Left lobe of liver (tissue), 2 donors: Measurements from ENCODE around the gene PDILT. TPM values are rescaled to one million over a fixed set of nuclear protein-coding genes. Genes with fewer than 3 reads are reported as not detected.
"Not testable (repeated sequence)": the region's sequence is repeated elsewhere in the genome, so short reads cannot be mapped to it uniquely, and the experiment has no call there.

ENCODE experiments used
- ATAC-seq: fragments of 200-7000 bp; cut with Tn5 transposase; one replicate; pipeline ENCODE4 v1.9.1; 2020; ENCODE audit warnings: mild to moderate bottlenecking, moderate library complexity
- DNase-seq: peaks from one replicate; pipeline ENCODE4 v3.0.0-alpha.2; 2020; ENCODE audit warnings: low spot score
- total RNA-seq: library from RNA; stranded (reverse); gene quantifications from one replicate; pipeline ENCODE4 v1.2.1, GENCODE V29; 2021
- donor health status: DM: no; HTN: no; CAD: no; lungs with moderate emphysema.
- donor health status: DM: no; HTN: yes; CAD: no.

The PDILT gene
- total RNA-seq, 1 donor from 2014 or later: not detected

DNA sequence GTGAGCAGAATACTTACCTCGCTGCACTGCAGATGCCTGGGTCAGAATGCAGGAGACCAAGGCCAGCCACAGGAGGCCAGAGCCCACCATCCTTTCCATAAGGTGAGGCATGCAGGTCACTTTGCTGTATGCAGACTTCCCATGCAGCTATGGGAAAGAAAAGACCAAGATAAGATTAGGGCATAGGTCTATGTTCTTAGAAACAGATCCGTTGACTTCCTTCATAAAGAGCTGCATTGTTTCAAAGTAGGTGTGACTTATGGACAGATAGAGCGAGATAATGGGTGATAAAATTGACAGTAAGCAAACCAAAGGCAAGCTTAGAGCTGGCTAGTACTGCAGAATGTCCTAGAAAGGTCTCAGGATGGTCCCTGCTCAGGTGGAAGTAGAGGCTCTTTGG, 78.2 kb downstream of the PDILT start:
- no peak for DNase-seq
- no peak for ATAC-seq

DNA sequence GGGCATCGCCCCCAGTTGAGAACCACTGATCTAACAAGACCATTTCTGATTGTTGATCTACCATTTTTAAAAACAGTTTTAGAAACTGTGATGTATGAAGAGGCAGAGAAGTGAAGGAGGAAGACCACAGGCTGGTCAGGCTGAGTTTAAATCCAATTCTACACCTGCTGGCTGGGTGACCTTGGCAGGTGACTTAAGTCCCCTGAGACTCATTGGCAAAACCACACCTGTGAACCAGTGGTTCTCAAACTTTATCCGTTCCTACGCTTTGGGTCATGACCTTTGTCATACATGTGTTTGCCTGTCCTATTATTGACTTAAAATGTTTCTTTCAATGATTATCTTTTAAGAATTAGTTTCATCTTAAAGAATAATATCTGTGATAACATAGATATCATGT, 79.5 kb downstream of the PDILT start:
- no peak for DNase-seq

DNA sequence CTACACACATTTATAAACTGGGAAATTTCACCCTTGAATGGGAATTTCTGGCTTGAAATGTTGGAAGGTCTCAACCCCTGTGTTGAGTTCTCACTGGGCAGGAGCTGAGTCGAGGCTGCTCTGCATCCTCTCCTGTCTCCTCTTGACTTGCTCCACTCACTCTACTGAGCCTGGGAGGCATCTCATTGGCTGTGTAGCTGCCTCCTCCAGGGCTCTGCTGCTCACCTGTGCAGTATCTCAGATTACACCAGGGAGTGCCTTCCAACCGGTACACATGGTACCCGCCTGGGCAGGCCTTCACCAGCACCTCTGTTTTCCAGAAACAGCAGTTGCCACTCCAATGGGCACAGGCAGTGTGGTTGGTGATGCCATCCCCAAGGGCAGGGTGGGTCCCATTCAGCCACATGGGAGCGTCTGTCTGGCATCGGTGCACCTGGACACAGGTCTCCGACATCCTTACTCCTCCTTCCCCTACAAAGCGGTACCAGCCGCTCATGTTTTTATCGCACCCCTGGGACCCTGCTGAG, 80.9 kb downstream of the PDILT start:
- DNase-seq (no peak), ATAC-seq (no peak)

More for the DNA sequence above, 79.5 kb downstream of the PDILT start:
- ATAC-seq: no peak

DNA sequence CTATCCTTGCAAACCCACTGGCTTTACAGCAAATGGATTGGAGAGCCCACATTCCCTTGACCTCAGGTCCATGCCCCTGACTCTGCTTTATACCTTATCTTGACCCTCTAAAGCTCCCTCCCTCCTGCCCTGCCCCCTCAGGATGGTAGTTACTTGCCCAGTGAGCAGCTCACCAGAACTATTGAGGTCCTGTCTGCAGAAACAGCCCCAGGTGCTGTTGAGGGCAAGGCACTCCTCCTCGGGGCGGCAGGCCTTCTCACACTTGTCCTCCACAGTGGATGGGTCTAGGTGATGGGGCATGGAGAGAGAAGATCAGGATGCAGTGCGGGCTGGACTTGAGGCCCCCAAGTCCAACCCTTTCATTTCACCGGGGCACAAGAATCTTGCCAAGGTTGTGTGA, 81.8 kb downstream of the PDILT start:
- ATAC-seq: no peak
- DNase-seq: no peak

DNA sequence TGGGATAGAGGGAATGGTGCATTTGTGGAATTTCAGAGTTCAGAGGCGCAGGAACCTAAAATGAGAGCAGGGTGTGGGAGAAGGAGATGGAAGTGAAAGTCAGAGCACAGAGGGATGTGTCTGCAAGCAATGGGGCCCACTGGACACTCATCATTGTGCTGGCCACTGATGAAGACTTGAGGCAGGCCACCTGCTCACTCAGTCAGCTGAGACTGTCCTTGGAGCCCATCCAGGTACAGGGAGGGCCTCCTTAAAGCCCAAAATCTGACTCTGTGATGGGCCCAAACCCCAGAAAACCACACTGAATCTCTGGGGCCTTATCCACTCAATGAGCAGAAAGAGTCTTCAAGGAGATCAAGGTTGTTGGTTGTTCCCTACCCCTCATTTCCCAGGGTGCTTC, 82.9 kb downstream of the PDILT start:
- ATAC-seq (no peak), DNase-seq (no peak)

DNA sequence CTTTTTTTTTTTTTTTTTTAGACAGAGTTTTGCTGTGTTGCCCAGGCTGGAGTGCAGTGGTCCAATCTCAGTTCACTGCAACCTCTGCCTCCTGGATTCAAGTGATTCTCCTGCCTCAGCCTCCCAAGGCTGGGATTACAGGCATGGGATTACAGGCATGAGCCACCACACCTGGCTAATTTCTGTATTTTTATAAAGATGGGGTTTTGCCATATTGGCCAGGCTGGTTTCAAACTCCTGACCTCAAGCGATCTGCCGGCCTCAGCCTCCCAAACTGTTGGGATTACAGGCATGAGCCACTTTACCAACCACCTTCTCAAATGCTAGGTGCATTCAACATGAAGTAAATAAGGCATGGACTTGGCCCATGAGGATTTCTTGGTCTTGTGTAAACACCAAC, 83.5 kb downstream of the PDILT start:
- ATAC-seq, DNase-seq: not testable (repeated sequence)

DNA sequence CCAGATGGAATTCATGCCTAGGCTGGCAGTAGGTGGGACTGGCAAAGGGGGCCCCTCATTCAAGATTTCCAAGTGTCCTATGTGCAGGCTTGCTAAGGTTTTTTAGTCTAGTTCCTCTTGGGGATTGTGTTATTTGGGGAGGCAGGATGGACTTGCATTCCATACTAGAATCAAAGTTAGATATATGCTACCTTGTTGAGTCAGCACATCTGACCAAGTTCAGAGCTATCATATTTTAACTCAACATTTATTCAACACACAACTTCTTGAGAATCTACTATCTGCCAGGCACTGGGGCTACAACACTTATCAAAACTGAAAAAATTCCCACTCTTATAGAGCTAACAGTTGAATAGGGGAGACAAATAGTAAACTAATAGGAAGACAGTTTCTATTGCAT, 83.9 kb downstream of the PDILT start:
- ATAC-seq: no peak
- DNase-seq: no peak

DNA sequence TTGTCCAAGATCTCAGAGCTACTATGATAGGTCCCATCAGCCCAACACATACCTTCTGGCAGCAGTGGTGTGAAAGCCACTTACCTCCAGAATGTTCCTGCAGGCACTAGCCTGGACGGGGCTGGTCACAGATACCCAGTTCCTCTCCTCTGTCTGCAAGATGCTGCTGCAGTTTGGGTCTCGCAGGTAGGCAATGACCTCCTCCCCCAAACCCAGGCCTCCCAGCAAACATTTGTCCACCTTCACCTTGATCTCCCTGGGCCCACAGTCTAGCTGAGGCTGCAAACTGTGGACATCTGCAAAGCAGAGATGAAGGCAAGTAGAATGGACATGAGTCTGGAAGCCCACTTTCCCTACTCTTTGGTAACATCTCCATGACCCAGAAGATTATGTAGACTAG, 84.4 kb downstream of the PDILT start:
- DNase-seq: no peak
- ATAC-seq: no peak

DNA sequence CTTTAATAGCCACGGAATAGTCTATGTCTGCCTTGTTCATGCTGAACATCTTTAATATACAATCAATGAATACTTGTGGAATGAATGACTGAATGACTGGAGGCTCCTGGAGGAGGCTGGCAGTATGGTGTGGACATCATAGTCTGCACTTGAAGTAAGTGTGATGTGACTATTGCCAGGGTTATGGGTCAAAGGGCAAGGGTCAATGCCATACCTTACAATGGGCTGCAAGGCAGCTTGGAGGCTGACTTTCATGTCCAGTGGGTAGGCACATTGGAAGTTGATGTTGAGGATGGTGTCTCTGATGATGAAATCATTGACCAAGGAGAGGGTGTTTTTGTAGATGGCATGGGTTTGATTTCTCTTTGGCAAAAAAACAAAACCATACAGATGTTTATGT, 85.1 kb downstream of the PDILT start:
- no peak for ATAC-seq

DNA sequence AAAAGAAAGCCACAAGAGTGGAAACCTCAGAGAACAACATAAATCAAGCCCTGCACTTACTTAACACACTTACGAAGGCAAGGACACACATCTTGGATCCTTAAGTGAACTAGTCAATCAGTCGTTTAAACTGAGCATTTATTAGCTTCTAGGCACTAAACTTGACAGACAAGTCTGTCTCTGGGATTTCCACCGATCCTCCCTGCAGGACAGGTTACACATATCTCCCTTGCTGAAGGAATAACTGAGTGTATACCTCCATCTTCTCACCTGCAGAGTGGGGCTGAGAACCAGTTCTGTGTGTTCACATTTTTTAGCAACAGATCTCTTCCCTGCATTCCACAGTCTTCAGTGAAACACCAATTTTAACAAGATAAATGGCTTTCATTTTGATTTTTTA, 86.1 kb downstream of the PDILT start:
- ATAC-seq: no peak
- no peak for DNase-seq

More for the DNA sequence above, 85.1 kb downstream of the PDILT start:
- no peak for DNase-seq

DNA sequence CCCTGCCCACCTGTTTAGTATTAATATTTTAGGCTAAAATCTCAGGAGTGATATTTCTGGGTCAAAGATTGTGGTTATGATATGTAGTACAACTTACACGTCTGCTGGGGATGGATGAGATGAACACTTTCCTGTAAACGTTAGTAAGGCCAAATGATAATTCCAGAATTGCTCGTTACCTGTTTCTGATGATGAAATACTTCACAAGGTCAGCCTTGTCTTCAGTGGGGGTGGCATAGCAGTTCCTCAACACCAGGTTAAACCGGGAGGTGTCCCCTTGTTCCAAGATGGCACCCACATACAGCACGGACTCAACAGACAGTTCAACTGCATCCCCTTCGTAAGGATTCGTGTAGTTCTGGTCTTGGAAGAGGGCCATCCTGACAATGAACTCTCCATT, 86.5 kb downstream of the PDILT start:
- DNase-seq: no peak
- no peak for ATAC-seq

DNA sequence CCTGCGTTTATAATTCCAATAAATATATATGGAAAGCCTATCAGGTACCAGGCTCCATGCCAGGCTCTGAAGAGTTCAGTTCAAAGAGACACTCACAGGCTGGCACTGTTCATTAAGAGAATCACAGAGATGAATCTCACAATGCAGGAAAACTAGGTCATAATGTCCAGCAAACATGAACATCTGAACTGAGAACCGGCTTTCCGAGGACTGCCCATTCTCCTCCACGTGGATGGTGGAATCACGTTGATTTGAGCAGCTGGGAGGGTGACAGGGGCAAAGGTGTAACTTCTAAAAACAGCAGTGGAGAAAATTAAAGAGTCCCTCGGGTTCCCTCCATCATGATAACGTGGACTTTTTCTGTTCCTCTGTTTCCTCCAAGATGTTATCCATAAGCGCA, 87.4 kb downstream of the PDILT start:
- no peak for ATAC-seq
- DNase-seq: no peak

DNA sequence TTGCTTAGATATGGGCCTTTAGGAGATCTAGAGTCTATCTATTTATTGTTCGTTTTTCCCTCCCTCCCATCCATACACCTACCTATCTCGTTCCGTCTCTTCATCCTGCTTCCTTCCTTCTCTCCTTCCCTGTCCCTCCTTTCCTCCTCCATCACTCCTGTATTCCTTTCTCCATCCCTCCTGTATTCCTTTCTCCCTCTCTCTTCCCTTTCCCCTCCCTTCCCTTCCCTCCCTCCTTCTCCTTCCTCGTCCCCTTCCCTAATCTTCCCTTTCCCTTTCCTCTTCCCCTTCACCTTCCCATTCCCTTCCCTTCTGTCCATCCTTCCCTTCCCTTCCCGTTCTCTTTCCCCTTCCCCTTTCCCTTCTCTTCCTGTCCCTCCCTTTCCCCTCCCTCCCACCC, 87.8 kb downstream of the PDILT start:
- ATAC-seq (no peak), DNase-seq (no peak)

DNA sequence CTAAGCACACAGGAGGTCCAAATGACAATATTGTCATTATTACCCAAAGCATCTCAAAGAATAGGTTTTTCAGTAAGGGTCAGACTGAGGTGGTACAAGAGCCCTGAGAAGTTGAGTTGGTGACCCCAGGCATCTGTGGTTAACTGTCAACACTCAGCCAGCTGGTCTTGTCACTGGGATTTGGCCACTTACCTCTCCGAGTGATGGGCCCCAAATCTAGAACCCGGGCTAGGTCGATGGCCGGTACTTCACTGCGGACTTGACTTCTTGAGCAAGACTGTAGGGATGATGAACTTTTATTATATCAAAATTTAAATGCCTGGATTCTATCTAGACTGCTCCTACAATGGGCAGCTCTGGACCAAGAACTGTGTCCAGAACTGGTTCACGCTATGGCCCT, 88.8 kb downstream of the PDILT start:
- ATAC-seq (no peak), DNase-seq (no peak)

DNA sequence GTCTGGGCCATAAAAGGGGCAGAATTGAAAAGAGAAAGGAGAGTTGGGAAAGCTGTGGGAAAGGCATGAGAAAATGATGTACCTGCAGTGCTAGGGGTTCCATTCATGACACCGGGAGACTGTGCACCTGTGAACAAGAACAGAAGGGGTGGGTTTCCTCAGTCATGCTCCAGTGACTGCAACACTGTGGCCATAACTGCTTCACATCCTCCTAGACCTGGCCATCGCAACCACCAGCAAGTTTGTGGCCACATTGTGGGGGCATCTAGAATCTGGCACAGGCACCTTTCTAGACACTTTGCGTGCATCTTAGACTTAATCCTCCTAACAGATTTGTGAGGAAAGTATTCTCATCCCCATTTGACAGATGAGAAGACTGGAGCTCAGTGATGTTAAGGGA, 90.0 kb downstream of the PDILT start:
- DNase-seq: no peak
- no peak for ATAC-seq

DNA sequence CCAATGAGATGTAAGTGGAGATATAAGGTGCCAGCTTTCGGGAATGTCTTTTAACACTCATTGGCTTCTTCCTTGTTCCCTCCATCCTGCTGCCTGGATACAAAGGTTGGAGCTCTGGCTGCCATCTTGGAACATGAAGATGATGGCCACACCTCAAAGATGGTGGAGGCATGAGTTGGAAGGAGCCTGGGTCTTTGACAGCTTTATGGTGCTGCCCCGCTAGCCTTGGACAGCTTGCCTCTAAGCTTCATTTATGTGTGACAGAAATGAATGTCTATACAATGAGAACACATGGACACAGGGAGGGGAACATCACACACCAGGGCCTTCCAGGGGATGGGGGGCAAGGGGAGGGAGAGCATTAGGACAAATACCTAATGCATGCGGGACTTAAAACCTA, 90.8 kb downstream of the PDILT start:
- DNase-seq (no peak), ATAC-seq (no peak)

DNA sequence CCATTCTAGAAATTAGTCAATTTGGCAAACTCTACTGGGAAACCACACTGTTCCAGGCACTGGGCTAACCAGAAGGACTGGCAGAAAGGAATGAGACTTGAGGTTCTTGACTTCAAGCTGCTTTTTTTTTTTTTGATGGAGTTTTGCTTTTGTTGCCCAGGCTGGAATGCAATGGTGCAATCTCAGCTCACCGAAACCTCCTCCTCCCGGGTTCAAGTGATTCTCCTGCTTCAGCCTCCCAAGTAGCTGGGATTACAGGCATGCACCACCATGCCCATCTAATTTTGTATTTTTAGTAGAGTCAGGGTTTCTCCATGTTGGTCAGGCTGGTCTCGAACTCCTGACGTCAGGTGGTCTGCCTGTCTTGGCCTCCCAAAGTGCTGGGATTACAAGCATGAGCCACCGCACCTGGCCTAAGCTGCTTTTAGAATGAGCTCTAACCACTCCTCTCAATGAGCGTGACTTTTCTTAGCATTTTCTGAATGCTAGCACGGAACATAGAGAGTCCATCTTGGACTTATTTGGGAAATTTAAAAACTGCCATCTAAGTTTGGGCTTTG, 91.9 kb downstream of the PDILT start:
- DNase-seq, ATAC-seq: not testable (repeated sequence)

DNA sequence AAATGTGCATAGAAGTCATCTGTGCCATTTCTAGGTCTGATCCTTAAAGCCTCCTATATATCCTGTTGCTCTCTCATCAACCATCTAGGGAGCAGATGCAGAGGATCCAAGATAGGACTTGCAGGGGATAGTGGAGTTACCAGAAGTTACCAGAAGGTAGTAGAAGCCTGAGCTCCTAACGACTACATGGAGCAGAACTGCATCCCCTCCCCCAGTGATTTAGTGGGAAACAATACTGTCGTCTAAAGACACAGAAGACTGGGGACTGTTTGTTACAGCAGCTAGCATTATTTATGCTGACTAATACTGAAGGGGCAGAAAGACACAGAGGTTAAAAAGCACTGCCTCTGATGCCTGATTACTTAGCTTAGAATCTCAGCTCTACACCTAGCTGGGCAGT, 93.0 kb downstream of the PDILT start:
- no peak for DNase-seq
- no peak for ATAC-seq

DNA sequence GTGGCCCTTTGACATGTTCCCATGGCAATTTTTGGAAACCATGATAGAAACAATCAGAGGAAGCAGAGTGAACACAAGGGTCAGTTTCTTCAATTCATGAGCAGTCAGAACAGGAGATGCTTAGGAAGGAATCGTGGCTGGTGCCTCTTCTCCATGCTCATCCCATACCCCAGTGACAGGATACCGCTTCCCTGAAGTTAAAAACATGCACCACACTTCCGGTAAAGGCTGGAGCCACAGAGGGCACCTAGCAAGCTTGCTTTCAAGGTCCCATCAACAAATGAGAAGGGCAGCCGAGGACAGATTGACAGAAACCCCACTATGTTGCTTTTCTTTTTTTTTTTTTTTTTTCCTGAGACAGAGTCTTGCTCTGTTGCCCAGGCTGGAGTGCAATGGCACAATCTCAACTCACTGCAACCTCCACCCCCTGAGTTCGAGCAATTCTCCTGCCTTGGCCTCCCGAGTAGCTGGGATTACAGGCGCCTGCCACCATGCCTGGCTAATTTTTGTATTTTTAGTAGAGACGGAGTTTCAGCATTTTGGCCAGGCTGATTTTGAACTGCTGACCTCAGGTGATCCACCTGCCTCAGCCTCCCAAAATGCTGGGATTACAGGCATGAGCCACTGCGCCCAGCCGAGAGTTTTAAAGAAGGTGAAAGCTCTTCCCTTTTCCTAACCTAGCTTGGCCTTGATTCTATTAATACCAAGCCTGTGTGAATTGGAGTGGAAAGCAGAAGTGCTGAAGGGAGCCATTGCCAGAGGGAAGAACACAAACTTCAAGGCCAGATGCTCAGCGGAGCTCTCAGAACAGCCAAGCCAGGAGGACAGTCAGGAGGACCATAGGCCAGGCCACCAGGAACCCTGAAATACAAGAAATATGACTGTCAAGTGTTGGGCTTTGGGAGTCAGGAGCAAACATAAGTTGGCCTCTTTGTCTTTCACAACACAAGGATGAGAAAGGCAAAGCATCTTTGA, 93.8 kb downstream of the PDILT start:
- no peak for DNase-seq
- ATAC-seq: no peak

DNA sequence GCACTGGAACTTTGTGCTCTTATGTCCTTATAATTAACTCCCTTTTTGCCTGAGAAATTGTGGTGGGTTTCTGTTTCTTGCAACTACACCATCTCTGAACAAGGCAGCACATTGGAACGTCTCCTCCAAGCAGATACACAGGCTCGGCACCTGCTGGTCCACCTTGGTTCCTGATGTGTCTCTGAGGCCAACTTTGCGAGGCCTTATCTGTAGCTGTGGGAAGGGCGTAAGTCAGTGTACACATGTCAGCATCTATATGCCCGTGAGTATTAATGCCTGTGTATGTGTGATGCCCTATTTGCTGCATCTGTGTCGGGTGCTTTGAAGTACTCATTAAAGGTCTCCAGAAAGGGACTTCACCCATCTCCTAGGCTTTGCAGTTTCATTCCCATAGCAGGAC, 94.8 kb downstream of the PDILT start:
- DNase-seq (no peak), ATAC-seq (no peak)
